AG04449 (cell line): ENCODE measurements around the gene STARD3.

ENCODE experiments used
- CTCF ChIA-PET: fragments of 350-600 bp; formaldehyde crosslinking; extraction: SDS; loops from one replicate; lab custom pipeline; 2021; ENCODE audit warnings: antibody characterized with exemption; lab: Yijun Ruan, JAX
- POLR2A ChIA-PET: fragments of 400-600, 350-600 bp; formaldehyde crosslinking; extraction: SDS; loops from one replicate; lab custom pipeline; 2020; ENCODE audit warnings: antibody characterized with exemption, inconsistent platforms; lab: Yijun Ruan, JAX
- DNase-seq: peaks from one replicate; pipeline ENCODE4 v3.0.0-alpha.2; 2010; ENCODE audit warnings: low read depth, low spot score
- H3K4me3 ChIP-seq: 2 replicates; pipeline ENCODE4 v1.5.1; 2011; ENCODE audit warnings: low read depth, mild to moderate bottlenecking, control low read depth, low read length
- TF ChIP-seq, protein P1 (sequence below): IDR thresholded peaks from one replicate; pipeline ENCODE4 v1.5.1; 2011; ENCODE audit warnings: mild to moderate bottlenecking, moderate library complexity, low read length, control low read depth, inconsistent platforms; ENCODE audit not compliant: insufficient read depth; ENCODE audit errors: missing control alignments

The STARD3 gene

GRCh38 chr17:39599665-39600231, 37.2 kb upstream of the STARD3 start:
- no peak overlapping the region for H3K4me3 ChIP-seq
- DNase-seq = no peak
- POLR2A ChIA-PET = no interaction called here
- TF ChIP-seq, protein P1, sequence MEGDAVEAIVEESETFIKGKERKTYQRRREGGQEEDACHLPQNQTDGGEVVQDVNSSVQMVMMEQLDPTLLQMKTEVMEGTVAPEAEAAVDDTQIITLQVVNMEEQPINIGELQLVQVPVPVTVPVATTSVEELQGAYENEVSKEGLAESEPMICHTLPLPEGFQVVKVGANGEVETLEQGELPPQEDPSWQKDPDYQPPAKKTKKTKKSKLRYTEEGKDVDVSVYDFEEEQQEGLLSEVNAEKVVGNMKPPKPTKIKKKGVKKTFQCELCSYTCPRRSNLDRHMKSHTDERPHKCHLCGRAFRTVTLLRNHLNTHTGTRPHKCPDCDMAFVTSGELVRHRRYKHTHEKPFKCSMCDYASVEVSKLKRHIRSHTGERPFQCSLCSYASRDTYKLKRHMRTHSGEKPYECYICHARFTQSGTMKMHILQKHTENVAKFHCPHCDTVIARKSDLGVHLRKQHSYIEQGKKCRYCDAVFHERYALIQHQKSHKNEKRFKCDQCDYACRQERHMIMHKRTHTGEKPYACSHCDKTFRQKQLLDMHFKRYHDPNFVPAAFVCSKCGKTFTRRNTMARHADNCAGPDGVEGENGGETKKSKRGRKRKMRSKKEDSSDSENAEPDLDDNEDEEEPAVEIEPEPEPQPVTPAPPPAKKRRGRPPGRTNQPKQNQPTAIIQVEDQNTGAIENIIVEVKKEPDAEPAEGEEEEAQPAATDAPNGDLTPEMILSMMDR = no peak
- CTCF ChIA-PET = interaction anchor here (1.4 to 4.8 kb wide), 3 partner anchors 21 to 50 kb away, joined by 3 to 37 read pairs (median 10); no protein-coding TSS in a partner anchor

DNA sequence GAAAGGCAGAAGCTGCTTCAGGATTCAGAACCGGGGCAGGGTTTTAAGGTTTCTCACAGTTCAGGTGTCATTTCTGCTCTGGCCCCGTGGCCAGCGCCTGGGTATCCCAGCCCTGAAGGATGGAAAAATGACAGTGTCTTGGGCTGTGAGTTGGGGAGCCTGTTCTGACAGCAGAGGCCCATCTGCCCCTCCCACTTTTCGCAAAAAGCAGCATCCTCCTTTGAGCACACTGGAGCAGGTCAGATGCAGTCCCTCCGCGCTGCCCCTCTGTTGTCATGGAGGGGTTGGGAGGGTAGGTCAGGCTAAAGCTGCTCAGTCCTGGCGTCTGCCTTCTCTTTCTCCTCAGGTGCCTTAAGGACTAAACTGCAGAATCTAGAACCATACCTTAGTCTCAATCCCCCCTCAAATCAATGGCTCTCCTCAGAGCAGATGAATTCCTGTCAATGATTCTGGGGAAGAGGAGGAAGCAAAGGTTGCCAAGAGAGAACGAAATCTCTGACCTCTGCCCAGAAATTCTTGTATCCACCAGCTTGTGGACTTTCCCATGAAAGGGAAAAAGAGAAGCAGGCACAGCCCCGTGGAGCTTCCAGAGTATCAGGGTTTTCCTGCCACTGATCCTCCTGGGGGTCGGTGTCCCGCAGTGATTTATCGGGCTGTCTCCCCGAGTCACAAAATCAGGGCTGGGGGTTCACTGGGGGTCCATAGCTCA, 36.5 kb upstream of the STARD3 start:
- no peak overlapping the region for H3K4me3 ChIP-seq
- ChIA-PET POLR2A (no interaction called here), CTCF (interaction anchor here (2.4 to 4.8 kb wide), 2 partner anchors 20 to 23 kb away, joined by 10 to 37 read pairs; no protein-coding TSS in a partner anchor)
- TF ChIP-seq, protein P1 = no peak
- no peak for DNase-seq

GRCh38 chr17:39600997-39601597, 35.8 kb upstream of the STARD3 start:
- POLR2A ChIA-PET = no interaction called here
- CTCF ChIA-PET = interaction anchor here (0.7 to 4.8 kb wide), 3 partner anchors 20 to 53 kb away, joined by 3 to 37 read pairs (median 10); no protein-coding TSS in a partner anchor
- no peak for DNase-seq
- TF ChIP-seq, protein P1 = no peak
- no peak overlapping the region for H3K4me3 ChIP-seq

DNA sequence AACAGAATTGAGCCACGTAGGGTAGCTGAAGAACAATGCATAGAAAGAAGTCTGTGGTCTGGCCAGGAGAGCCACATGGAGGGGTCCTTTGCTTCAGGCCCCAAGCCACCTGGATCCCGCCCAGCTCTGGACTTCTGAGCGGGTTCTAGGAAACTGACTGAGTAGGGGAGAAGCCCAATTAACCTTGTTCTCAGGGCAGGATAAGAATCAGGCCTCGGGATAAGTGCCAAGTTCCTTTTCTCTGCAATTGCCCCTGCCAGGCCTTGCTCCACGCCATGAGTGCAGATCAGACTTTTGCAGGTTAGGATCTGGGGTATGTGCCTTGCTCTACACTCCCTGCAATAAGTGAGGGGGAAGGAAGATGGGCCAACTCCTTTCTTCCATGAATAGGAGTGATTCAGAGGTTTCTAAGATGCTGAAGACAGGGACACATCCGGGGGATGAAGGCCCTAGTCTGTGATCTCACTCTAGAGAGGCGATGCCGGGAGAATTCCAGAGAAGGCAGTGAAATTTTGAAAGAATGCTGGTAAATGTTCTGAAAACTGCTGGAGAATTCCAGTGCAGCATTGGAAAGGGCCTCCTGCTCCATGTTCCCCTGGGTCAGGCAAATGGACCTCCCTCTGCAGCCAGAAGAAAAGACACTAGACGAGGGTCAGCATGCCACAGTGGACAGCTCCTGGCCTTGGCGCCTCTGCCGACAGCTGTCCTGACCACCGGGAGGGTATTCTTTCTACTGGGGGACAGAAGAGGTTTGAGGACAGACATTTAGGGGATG, 35.0 kb upstream of the STARD3 start:
- TF ChIP-seq, protein P1 = no peak
- H3K4me3 ChIP-seq = no peak overlapping the region

DNA sequence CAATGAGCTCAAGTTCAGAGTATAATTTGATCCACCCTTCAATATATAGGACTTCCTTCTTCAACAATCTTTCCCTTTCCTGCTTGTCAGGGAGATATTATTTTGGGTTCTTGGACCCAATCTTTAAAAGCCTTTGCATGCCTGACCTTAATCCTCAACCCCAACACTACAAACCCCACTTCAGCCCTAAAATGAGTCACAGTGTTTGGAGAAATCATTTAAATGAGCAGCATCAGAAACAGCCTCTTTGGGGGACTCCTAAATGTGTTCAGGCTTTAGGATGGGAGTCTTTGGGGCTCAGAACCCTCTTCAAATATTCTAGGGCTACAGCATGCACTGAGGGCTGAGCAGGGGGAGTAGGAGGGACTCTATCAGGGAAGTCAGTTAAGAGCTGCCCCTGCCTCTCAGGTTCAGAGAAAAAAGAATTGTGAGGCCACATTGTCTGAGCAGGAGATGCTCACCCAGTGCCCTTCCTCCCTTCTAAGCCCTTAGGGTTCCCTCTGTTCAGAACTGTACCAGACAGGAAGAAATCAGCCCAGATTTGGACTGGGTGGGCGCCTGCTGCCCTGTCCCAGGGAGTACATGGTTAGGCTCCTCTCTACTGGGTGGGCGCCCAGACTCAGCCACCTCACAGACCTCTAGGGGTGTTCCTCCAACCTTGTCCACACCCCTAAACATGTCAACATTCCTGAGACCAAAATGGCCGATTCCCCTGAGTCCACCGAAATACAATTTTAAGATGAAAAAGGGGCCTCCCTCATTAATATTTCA, 34.2 kb upstream of the STARD3 start:
- DNase-seq = no peak
- CTCF ChIA-PET = interaction anchor here (6.4 kb wide), 1 partner anchor 18 kb away, joined by 71 read pairs; no protein-coding TSS in a partner anchor
- TF ChIP-seq, protein P1 = no peak

More for the DNA sequence above, 35.0 kb upstream of the STARD3 start:
- DNase-seq = no peak
- POLR2A ChIA-PET = no interaction called here
- CTCF ChIA-PET = interaction anchor here (0.7 to 6.4 kb wide), 3 partner anchors 19 to 53 kb away, joined by 3 to 71 read pairs (median 37); no protein-coding TSS in a partner anchor

More for the DNA sequence above, 34.2 kb upstream of the STARD3 start:
- no peak overlapping the region for H3K4me3 ChIP-seq
- POLR2A ChIA-PET = no interaction called here
